GM19463 (cell line): ENCODE measurements around the gene IQCE.

ENCODE experiments used
- ATAC-seq: cut with Tn5 transposase; IDR thresholded peaks from one replicate; pipeline ENCODE4 v1.9.1; 2021; ENCODE audit warnings: mild to moderate bottlenecking, moderate library complexity; ENCODE audit not compliant: unreplicated experiment

The IQCE gene, protein sequence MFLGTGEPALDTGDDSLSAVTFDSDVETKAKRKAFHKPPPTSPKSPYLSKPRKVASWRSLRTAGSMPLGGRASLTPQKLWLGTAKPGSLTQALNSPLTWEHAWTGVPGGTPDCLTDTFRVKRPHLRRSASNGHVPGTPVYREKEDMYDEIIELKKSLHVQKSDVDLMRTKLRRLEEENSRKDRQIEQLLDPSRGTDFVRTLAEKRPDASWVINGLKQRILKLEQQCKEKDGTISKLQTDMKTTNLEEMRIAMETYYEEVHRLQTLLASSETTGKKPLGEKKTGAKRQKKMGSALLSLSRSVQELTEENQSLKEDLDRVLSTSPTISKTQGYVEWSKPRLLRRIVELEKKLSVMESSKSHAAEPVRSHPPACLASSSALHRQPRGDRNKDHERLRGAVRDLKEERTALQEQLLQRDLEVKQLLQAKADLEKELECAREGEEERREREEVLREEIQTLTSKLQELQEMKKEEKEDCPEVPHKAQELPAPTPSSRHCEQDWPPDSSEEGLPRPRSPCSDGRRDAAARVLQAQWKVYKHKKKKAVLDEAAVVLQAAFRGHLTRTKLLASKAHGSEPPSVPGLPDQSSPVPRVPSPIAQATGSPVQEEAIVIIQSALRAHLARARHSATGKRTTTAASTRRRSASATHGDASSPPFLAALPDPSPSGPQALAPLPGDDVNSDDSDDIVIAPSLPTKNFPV

DNA sequence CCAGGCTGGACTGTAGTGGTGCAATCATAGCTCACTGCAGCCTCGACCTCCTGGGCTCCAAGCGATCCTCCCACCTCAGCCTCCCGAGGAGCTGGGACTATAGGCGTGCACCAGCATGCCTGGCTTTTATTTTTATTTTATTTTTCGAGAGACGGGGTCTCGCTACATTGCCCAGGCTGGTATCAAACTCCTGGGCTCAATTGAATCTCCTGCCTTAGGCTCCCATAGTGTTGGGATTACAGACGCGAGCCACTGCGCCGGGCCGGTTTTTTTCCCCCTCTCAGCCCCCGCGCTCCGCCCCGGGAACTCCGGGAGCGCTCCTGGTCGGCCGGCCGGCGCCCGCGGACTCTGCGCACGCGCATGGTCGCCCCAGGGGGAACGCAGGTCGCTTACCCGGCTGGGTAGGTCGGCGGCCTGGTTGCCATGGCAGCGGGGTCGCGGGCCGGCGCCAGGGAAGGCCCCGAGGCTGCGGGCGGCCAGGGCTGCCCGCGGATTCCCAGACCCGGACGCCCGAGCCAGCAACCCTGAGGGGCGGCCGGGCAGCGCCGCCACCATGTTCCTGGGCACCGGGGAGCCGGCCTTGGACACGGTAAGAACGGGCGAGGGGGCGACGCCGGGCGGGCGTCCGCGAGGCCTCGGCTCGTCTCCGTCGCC is at the start of gene IQCE:
TSS of gene IQCE (plus strand) at position 351 of the 654 bp plus-strand sequence. CDS start at position 554, 203 bp downstream.
- ATAC-seq = peak; percentile 62

DNA sequence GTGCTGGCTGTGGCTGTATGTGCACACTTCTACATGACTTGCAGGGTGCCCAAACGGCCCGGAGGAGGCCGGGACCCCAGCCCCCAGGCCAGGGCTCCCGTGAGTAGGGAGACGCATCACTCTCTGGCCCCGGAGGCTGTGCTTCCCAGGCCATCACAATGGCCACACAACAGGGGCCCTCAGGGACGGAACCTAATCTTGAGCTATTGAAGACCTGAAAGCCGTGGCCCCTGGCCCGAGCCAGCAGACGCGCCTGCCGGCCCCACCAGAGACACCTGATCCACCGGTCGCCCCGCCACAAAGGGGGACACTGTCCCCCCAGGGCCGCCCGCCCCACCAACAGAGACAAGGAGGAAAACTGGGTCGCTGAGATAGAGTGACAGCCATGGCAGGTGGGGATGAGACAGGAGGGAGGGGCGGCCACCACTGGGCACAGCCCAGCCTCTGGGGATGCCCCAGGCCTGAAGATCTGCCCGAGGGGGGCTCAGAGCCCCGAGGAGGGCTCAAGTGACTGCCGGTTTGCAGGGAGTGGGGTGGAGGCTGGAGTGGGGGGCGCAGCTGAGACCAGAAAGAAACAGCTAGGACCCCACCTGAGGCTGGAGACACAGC is 49.4 kb upstream of the IQCE start:
- ATAC-seq = no peak

DNA sequence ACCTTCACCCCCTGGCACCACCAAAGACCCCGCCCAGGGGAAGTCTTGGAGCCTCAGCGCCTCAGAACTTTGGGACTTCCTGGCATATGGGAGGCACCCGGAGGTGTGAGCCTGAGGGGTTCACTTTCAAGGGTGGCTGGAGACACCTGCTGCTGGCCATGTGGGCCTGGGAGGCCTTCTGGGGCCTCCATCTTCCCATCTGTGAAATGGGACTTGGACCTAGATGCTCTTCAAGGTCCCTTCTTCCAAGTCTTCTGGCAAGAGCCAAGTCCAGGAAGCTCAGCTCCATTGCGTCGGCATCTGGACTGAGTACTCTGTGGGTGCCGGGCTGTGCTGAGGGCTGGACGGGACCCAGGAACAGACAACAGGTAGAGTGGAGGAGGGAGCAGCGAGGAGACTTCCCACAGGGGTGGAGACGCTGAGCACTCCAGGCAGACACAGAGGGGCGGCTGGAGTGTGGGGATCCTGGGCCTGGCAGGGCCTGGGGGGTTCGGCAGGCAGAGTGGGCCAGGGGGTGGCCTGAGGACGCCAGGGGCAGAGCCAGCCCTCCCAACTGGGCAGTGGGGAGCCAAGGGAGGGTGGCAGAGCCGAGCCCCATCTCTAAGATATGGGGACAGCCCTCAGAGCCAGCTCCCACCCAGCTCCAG is 48.5 kb upstream of the IQCE start:
- no peak for ATAC-seq

DNA sequence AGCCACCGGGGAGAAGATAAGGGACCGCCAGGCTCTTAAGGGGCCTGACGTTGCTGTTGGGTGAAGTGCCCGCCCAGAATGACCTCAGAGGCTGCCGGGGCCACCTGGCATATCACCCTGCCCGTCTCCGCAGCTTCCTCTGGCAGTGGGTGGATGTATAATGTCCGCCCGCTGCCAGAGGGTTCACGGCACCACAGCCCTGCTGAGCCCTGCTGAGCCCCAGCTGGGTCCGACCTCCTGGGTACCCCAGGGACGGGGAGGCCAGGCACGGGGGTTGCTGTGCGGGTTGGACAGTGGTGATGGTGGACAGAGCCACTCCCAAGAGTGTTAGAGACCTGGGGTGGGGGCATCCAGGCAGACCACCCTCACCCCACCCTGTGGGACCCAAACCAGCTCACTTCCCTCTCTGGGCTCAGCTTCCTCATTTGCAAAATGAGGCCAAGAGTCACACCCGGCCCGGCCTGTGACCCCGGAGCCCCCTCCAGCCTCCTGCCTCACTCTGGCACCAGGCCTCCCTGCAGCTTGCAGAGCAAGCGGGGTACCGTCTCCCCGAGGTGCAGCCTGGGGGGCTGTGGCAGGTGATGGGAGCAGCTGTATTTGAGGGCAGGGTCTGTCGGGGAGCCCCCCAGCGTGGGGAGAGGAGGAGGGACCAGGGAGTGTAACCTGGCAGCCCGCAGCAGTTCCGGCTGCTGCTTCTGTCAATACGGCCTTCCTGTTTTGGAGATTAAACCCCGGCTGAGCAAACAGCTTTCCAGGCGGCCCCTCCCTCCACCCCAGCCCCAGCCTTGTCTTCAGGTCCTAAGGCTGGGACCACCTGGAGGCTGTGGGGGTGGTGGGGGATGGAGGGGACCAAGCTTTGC is 47.6 kb upstream of the IQCE start:
- ATAC-seq = no peak

DNA sequence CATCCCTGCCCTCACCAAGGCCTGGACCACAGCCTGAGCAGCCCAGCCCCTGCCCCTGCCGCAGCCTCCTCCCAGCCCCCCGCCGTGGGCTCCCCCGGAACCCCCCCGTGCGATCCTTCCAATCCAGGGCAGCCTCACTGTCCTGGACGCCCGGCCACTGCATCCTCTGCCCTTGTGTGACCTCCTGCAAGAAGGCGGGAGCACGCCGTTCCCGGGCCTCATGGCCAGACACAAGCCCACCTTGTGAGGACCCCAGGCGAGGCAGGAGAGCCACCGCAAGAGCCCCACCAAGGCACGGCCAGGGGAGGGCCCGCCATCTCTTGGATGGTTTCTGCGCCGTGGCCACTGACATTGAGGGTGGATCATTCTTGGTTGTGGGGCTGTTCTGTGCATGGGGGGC is 47.0 kb upstream of the IQCE start:
- no peak for ATAC-seq

DNA sequence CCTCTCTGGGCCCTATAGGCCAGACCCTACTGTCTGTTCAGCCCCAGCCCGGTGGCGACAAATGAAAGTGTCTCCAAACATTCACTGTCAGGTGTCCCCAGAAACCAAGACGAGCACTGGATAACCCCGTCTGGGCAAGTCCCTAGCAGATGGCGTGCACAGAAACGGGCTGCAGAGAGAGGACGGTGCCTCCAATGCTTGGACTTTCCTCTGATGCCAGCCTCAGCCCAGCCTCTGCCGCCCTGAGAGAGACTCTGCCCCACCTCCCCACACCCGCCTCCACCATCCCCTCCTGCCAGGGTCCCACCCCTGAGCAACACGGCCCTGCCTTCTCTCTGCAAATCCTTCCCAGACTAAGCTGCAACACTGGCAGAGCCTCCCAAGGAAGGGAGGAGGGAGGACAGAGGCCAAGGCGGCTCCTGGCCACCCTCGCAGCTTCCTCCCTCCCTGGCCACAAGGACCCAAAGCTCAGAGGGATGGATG is 46.6 kb upstream of the IQCE start:
- no peak for ATAC-seq

DNA sequence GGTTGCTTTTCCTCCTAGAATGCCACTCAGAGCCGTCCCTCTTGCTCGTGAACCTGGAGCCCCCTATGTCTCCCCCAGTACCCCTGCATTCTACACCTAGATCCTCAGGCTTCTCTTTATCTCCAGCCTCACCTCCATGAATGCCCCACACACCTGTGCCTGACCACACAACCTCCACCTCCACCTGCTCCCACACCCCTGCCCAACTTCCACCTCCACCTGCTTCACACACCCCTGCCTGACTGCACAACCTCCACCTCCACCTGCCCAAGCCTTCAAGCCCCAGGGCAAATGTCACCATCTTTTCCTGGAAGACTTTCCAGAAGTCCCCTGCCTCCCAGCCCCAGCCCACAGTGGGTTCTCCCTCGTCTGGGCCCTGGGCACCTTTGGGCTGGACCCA is 46.1 kb upstream of the IQCE start:
- ATAC-seq = no peak

DNA sequence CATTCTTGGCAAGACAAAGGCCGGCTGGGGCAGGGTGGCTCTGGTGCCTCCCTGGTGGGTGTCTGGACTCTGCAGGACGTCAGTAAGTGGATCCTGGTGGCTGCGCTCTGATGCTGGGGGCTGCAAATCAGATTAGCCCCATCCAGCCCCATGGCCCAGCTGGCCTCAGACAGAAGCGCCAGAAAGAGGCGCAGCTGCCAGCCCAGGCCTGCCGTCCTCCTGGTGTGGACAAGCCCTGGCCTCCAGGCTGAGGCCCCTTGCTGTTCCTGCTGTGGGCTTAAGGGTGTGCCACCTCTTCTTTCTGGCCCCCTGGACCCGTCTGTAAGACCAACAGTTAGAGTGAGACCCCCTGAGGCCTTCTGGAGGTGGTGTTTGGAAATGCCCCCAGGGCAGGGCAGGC is 45.1 kb upstream of the IQCE start:
- no peak for ATAC-seq

DNA sequence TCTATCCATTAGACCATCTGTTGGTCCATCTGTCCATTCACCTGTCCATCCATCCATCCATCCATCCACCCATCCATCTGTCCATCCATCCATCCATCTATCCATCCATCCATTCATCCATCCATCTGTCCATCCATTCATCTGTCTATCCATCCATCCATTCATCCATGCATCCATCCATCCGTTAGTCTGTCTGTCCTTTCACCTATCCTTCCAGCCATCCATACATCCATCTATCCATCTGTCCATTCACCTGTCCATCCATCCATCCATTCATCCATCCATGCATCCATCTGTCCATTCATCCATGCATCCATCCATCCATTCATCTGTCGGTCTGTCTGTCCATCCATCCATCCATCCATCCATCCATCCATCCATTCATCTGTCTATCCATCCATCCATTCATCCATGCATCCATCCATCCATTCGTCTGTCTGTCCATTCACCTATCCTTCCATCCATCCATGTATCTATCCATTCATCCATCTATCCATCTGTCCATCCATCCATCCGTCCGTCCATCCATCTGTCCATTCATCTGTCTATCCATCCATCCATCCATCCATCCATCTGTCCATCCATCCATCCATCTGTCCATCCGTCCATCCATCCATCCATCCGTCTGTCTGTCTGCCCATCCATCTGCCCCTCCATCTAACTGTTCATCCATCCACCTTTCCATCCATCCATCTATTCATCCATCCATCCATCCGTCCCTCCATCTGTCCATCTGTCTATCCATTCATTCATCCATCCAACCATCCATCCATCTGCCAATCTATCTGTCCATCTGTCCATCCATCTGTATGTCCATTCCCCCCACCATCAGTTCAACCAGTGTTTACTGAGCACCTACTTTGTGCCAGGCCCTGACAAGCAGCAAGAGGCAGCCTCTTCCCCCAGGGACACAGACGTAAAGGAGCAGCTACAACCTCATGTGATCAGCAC is 44.0 kb upstream of the IQCE start:
- no peak for ATAC-seq

DNA sequence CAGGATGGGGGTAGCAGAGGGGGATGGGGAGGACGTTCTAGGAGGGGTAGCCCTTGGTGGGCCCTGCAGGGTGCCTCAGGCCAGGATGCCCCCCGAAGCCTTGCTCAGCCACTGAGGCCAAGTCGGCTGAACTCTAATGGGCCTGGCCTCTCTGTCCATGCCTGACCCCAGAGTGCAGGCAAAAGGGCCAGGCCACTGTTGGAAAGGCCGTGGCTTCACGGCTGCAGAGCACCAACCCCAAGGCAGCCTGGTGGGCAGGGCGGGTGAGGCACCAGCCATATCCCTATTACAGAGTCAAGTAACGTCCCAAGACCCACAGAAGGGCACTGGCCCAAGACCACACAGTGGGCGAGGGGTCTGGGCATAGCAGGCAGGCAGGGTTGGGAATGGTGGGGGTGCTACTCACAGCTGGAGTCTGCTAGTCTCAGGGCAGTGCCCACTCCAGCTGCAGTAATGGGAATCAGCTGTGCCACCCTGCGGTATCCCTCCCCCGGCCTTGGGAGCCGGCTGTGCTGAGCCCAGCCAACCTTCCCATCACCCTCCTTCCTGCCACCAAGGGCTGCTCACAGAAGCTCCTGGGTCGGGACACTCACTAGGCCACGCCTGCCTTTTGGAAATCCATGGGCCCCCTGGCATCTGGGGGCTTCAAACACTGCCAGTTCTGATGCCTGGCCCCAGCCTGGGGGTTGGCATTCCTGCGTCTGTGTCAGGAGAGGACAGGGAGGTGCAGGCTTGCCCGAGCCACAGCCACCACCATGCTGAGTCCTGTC is 43.2 kb upstream of the IQCE start:
- no peak for ATAC-seq

DNA sequence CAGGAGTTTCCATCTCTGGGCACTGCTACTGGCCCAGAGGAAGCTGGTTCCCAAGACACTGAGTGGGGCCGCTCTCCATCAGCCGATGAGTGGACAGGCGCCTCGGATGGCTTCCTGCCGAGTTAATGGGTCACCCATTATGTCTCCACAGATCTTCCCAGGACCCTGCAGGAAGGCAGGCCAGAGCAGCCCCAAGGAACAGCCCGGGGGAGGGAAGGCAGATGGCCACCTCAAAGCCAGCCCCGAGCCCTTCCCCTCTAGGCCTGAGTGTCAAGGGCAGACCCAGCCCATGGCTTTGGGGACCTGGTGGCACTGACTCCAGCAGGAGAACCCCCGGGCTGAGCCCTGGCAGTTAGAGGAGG is 42.6 kb upstream of the IQCE start:
- ATAC-seq = no peak

DNA sequence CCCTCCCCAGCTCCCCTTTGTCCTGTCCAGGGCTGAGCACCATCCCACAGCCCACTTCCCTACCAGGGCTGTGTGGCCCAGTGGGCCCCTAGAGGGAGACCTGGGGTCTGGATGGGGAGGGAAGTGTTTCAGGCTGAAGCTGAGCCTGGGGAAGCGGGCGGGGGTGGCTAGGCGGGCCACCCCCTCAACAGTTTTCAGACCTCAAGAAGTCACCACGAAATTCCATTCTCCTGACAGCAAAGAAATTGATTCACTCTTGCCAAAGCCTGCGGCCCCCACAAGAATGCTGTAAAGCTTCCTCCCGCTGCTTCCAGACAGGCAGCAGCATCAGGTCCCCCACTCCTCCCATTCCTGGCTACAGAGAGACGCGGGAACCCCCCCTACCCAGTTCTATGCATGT is 41.8 kb upstream of the IQCE start:
- no peak for ATAC-seq

DNA sequence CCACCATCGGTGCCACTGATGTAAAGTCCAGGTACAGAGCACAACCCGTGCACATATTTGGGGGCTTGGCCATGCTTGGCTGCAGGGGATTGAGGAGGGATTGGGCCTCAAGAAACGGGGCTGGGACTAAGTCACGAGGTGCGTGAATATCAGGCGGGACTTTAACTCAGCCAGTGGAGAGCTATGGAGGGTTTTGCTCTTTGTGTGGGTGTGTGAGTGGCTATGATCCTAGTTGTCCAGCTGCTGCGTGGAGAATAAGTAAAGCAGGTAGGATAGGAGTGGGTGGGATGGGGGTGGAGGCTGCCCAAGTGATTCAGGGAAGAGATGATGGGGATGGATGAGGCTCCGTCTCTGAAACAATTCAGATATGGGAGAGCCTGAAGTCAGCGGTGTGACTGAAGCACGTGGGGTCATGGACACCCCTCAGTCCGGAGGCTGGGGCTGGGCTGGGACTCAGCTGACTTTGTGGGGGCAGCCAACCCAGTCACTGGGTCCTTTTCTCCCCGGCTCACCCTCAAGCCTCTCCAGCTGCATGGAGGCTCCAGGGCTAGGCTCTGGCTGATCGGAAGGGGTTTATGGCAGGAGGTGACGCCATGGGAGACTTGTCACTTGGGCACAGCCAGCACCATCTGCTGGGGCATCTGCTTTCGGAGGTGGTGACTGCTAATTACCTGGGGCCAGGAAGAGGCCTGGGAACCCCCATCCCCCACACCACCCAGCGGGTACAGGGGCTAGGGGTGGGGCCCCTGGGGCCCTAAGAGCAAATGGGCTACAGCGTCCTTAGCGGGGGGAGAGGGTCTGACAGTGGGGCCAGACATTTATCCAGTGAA is 40.9 kb upstream of the IQCE start:
- no peak for ATAC-seq

DNA sequence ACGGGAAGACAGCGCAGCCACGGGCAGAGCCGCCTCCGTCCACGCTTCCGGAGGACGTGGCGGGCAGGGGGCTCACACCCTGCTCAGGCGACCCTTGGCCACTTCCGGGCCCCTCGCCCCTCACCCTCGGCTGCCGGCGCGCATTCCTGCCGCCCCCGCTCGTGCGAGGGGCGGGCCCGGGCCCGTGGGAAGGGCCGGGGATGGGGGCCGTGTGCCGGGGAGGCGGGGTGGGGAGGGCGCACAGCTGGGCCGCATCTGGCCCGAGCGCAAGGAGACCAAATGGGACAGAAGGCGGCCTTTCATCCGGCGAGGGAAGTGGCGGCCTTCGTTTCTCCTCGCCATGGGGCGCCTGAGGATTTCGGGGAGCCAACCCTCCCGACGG is 40.1 kb upstream of the IQCE start:
- ATAC-seq = no peak

DNA sequence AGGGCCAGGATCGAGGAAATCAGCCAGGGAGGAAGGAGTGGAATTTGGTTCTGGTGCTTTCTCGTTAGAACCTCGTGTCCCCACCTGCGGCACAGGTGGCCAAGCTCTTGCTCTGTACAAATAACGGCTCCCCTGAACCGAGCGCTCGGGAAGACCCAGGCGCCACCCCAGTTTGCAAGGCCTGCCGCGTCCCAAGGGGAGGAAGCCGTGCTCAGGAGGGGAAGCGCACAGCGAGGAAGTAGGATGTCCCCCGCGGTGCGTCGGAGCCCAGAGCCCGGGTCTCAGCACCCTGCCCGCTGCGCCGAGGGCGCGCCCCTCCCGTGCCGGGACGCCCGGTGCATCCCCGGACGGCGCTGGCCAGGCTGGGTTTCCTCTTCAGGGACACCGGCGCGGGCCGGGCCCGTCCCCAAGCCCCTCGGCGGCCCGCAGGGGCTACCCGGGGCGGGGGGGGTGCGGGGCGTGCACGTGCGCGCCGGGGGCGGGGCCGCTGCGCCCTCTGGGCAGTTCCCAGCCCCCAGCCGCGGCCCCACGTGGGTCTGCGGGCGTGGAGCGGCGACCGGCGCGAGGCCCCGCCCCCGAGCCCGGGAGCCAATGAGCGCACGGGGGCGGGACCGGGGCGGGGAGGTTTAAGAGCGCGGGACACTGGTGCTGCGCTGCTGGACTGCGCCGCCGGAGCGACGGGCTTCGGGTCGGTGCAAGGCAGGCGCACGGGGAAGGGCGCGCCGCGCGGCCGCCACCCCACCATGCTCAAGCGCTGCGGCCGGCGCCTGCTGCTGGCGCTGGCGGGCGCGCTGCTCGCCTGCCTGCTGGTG is 39.5 kb upstream of the IQCE start, which contains the start of gene LFNG:
TSS of gene LFNG (plus strand) at position 656 of the 812 bp plus-strand sequence. CDS start at position 744, 88 bp downstream.
- peak; percentile 87 for ATAC-seq

DNA sequence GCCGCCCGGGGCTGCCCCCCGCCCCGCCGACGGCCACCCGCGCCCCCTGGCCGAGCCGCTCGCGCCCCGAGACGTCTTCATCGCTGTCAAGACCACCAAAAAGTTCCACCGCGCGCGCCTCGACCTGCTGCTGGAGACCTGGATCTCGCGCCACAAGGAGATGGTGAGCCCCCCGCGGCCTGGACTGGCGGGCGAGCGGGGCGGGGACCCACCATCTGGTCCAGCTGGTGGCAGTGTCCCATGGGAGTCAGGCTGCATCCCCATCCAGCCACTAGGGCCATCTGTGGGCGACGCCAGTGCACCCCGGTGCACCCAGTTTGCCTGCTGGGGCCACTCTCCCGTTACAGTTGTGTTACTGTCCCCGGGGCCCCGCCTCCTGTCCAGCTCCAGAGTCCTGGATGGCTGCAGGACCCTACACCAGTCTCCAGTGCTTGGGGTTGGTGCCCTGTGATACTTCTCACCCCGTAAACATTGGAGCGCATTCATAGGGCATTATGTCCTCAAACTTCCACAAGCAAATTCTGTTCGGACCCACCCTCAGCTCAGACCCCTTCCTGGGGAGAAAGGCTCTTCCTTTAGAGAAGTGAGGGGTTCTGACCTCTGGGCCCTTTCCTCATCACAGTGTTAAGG is 38.5 kb upstream of the IQCE start:
- ATAC-seq = no peak
